Prostate gland (tissue), 2 donors: ENCODE measurements around the gene ACTR5. TPM values are rescaled to one million over a fixed set of nuclear protein-coding genes. Genes with fewer than 3 reads are reported as not detected.

Experiments used
- DNase-seq: peaks from one replicate; pipeline ENCODE4 v3.0.0-alpha.2; 2019; ENCODE audit warnings: low spot score
- H3K27ac ChIP-seq, 2 donors: fragments of 200-600 bp; sonication (generic); 2 replicates each; pipeline ENCODE4 v1.5.1; 2017 to 2019
- H3K27me3 ChIP-seq: fragments of 200-600 bp; sonication (generic); replicated peaks from 2 replicates; pipeline ENCODE4 v1.5.1; 2019; ENCODE audit not compliant: insufficient read depth
- H3K36me3 ChIP-seq, 2 donors: fragments of 200-600 bp; sonication (generic); 1 replicate in 1 of 2; 2 replicates in 1 of 2; pipeline versions ENCODE4 v1.5.1 to v1.8.1; 2017 to 2019
- H3K4me1 ChIP-seq: fragments of 200-600 bp; sonication (generic); replicated peaks from 2 replicates; pipeline ENCODE4 v1.5.1; 2019
- H3K4me3 ChIP-seq, 2 donors: fragments of 200-600 bp; sonication (generic); 2 replicates each; pipeline ENCODE4 v1.5.1; 2017 to 2019
- H3K9me3 ChIP-seq: fragments of 200-600 bp; sonication (generic); 2 replicates; pipeline ENCODE4 v1.5.1; 2017
- CTCF ChIP-seq, 4 experiments: fragments of 200-600 bp in 2 of 4; fragments of 450-650 bp in 2 of 4; sonication (generic) in 2 of 4; IDR thresholded peaks; 1 replicate in 3 of 4; 2 replicates in 1 of 4; pipeline ENCODE4 v1.5.1; 2016 to 2019; ENCODE audit warnings: antibody characterized with exemption in 4 of 4, mild to moderate bottlenecking in 2 of 4, moderate library complexity in 2 of 4
- POLR2A ChIP-seq: fragments of 450-650 bp; IDR thresholded peaks from one replicate; pipeline ENCODE4 v1.6.1; 2016; ENCODE audit warnings: antibody characterized with exemption, mild to moderate bottlenecking
- POLR2AphosphoS5 ChIP-seq: sonication (generic); formaldehyde crosslinking; IDR thresholded peaks from one replicate; pipeline ENCODE4 v1.6.1; 2017; ENCODE audit warnings: antibody characterized with exemption
- WGBS: methylation state at CpG from one replicate; pipeline ENCODE4 v1.1.5; 2018; 5-methylcytosine and 5-hydroxymethylcytosine counted together
- intact Hi-C: fragments of 100-400 bp; cut with DNase I; formaldehyde crosslinking; loops from one replicate; pipeline ENCODE4 v1.14.2; 2022
- total RNA-seq, 2 donors: library from RNA; depleted of rRNA; stranded (reverse); fragments of >200 nt; gene quantifications; one replicate each; pipeline ENCODE4 v1.1.0, GENCODE V29; 2016

ACTR5 gene
- total RNA-seq, 2 donors from 2014 or later, result 6.4 to 18.1 TPM

- no peak for DNase-seq
- TF ChIP-seq POLR2A (no peak), POLR2AphosphoS5 (no peak)
- no peak overlapping the region for H3K4me3 ChIP-seq
- intact Hi-C loops, result no loop called here
- WGBS, result 4% methylated on average over 41 of the region's 41 CpGs
- H3K27me3 ChIP-seq, result peaks cover 71% of the 10 kb centered on the region
- H3K36me3 ChIP-seq, result no peaks in the 10 kb centered on the region
- no peaks in the 10 kb centered on the region for H3K4me1 ChIP-seq
- H3K27ac ChIP-seq, result no peak overlapping the region
- no peaks in the 10 kb centered on the region for H3K9me3 ChIP-seq
These were observed 19.2 kb upstream of the ACTR5 start for GRCh38 chr20:38728911-38729642.

- WGBS, result 25% methylated on average over 6 of the region's 7 CpGs
- no peaks in the 10 kb centered on the region for H3K9me3 ChIP-seq
- no peaks in the 10 kb centered on the region for H3K4me1 ChIP-seq
- intact Hi-C loops, result no loop called here
- DNase-seq, result no peak
- H3K27ac ChIP-seq, result no peak overlapping the region
- H3K4me3 ChIP-seq, result no peak overlapping the region
- TF ChIP-seq POLR2AphosphoS5, result no peak
- TF ChIP-seq POLR2A, result no peak
- TF ChIP-seq CTCF (IDR thresholded peaks at IDR 0.05), result no peak
- peaks cover 69% of the 10 kb centered on the region for H3K27me3 ChIP-seq
- H3K36me3 ChIP-seq, result no peaks in the 10 kb centered on the region
These were observed 18.5 kb upstream of the ACTR5 start for GRCh38 chr20:38729767-38730166.

GRCh38 chr20:38730167-38730988, 17.9 kb upstream of the ACTR5 start:
- no peaks in the 10 kb centered on the region for H3K9me3 ChIP-seq
- peaks cover 63% of the 10 kb centered on the region for H3K27me3 ChIP-seq
- no peak overlapping the region for H3K4me3 ChIP-seq
- no peak for TF ChIP-seq CTCF (IDR thresholded peaks at IDR 0.05)
- intact Hi-C loops, result no loop called here
- no peak overlapping the region for H3K27ac ChIP-seq
- DNase-seq, result no peak
- H3K4me1 ChIP-seq, result no peaks in the 10 kb centered on the region
- WGBS, result 3% methylated on average over 41 of the region's 41 CpGs
- H3K36me3 ChIP-seq, result no peaks in the 10 kb centered on the region

- DNase-seq, result peak; percentile 46
- under 1% methylated on average over 40 of the region's 40 CpGs for WGBS
- no peaks in the 10 kb centered on the region for H3K4me1 ChIP-seq
- H3K9me3 ChIP-seq, result no peaks in the 10 kb centered on the region
- no peak overlapping the region for H3K27ac ChIP-seq
- intact Hi-C loops, result loop anchor here (1.0 kb wide), 1 partner anchor 85 kb away; no protein-coding TSS in a partner anchor
- H3K27me3 ChIP-seq, result peaks cover 55% of the 10 kb centered on the region
- no peaks in the 10 kb centered on the region for H3K36me3 ChIP-seq
- H3K4me3 ChIP-seq, result peak overlapping the region in 1 of 2 donors; percentile 0
- TF ChIP-seq POLR2A (no peak), POLR2AphosphoS5 (peak; percentile 11), CTCF (IDR thresholded peaks at IDR 0.05) (peak; percentile 83 to 97 (median 90))
These were observed 17.1 kb upstream of the ACTR5 start for GRCh38 chr20:38730989-38731737.

- no peaks in the 10 kb centered on the region for H3K36me3 ChIP-seq
- TF ChIP-seq POLR2A, result no peak
- TF ChIP-seq CTCF (IDR thresholded peaks at IDR 0.05), result no peak
- TF ChIP-seq POLR2AphosphoS5, result no peak
- H3K4me3 ChIP-seq, result no peak overlapping the region
- H3K27ac ChIP-seq, result no peak overlapping the region
- WGBS, result 46% methylated on average over 1 of the region's 1 CpG
- intact Hi-C loops, result loop anchor here (1.0 kb wide), 1 partner anchor 85 kb away; no protein-coding TSS in a partner anchor
- no peaks in the 10 kb centered on the region for H3K9me3 ChIP-seq
- DNase-seq, result no peak
- H3K4me1 ChIP-seq, result no peaks in the 10 kb centered on the region
- H3K27me3 ChIP-seq, result peaks cover 50% of the 10 kb centered on the region
These were observed 16.5 kb upstream of the ACTR5 start for GRCh38 chr20:38731738-38732113.
